CD4-positive, alpha-beta T cell treated with Interleukin-6 for 4 hours (primary cell): ENCODE measurements around the gene AGAP3.

Experiments used
- DNase-seq: peaks from one replicate; pipeline ENCODE4 v3.0.0-alpha.2; 2020; ENCODE audit warnings: mixed read lengths

The AGAP3 gene

DNA sequence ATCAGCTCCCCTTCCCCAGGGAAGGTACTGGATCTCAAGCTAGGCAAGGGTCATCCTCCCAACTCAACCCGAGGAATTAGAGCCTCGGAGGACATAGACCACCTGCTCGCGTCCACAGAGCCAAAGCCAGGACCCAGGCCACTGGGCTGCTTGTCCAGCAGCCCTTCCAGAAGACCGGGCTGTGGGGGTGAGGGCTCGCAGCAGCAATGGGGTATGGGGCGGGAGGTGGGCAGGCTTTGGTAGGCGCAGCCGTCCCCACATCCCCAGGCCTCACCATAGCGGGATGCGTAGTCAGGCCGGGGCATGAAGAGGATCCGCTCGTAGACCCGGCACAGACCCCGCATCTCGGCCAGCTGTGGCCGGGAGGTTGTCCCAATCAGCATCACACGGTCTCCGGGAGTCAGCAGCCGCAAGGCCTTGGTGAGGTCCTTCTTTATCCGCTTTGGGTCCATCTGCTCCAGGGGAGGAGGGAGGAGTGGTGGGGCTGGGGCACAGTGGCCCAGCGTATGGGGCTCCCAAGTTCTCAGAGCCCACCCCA lies 105.8 kb downstream of the AGAP3 start:
- no peak for DNase-seq

DNA sequence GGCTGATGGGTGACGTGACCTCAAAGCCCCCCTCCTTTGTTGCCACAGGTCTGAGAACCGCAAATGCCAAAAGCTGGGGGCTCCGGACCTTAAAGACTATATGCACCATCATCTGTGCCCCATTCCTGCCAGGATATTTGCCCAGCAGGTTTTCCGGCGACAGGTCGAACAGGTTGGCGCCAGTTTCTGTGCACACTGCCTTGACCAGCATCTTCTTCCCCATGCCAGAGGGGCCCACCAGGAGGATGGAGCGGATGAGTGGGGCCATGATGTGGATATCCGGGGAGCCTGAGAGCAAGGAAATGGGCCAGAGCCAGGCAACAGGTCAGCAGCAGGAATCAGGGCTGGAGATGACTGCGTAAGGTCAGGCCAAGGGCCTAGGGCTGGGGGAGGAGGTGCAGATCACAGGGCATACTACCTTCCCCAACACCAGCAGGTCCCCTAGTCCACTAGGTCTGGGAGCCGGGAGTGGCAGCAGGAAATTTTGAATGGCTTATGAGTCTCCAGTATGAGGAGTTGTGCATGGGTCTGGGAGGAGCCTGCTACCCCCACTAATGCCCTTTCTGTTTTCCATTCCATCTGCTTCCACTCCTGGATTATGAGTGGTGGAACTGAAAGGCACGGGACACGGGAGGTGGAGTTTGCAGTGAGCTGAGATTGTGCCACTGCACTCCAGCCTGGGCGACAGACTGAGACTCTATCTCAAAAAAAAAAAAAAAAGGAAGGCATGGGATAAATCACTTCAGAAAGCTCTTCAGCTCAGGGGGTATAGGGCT lies 107.1 kb downstream of the AGAP3 start:
- DNase-seq = no peak
